Activated CD8-positive, alpha-beta T cell treated with anti-CD3 and anti-CD28 coated beads, Interleukin-2, amount 10 ng/mL, durations not matched to agents 7 days and 5 days (primary cell): ENCODE data around the gene DENND2C. TPM values are rescaled to one million over a fixed set of nuclear protein-coding genes. Genes with fewer than 3 reads are reported as not detected.

ENCODE experiments used
- ATAC-seq: fragments of 150-1000 bp; cut with Tn5 transposase; one replicate; pipeline ENCODE4 v1.10.0; 2021; ENCODE audit warnings: moderate library complexity
- CTCF ChIA-PET: fragments of 350-600 bp; sonication (Branson Sonifier 250); formaldehyde crosslinking; loops from one replicate; lab custom pipeline; 2021; ENCODE audit warnings: antibody characterized with exemption; lab: Charles Lee
- POLR2A ChIA-PET: fragments of 350-600 bp; sonication (Branson Sonifier 250); formaldehyde crosslinking; loops from one replicate; lab custom pipeline; 2021; ENCODE audit warnings: antibody characterized with exemption; lab: Charles Lee
- DNase-seq: peaks from one replicate; pipeline ENCODE4 v3.0.0-alpha.2; 2020
- H3K27ac Mint-ChIP-seq: one replicate; pipeline ENCODE4 v1.8.0; 2021; ENCODE audit warnings: mild to moderate bottlenecking, mixed read lengths
- H3K27me3 Mint-ChIP-seq: one replicate; pipeline ENCODE4 v1.8.0; 2021; ENCODE audit warnings: low read depth, mixed read lengths
- H3K36me3 Mint-ChIP-seq: one replicate; pipeline ENCODE4 v1.8.0; 2021; ENCODE audit warnings: low read depth, mixed read lengths
- H3K4me1 Mint-ChIP-seq: one replicate; pipeline ENCODE4 v1.8.0; 2021; ENCODE audit warnings: low read depth, mixed read lengths
- H3K4me3 Mint-ChIP-seq: one replicate; pipeline ENCODE4 v1.8.0; 2021; ENCODE audit warnings: mild to moderate bottlenecking, mixed read lengths
- H3K9me3 Mint-ChIP-seq: one replicate; pipeline ENCODE4 v1.8.0; 2022; ENCODE audit warnings: mixed read lengths; ENCODE audit not compliant: insufficient read depth
- total RNA-seq, 2 experiments: library from RNA; stranded (reverse); gene quantifications; one replicate each; pipeline ENCODE4 v1.2.3, GENCODE V29; 2021

DENND2C gene
- total RNA-seq, 2 experiments from 2014 or later: 0.34 to 0.40 TPM

- H3K9me3 Mint-ChIP-seq: no peaks in the 10 kb centered on the region
- ATAC-seq (no peak), DNase-seq (no peak)
- H3K4me1 Mint-ChIP-seq: peaks cover 6% of the 10 kb centered on the region
- ChIA-PET POLR2A (no interaction called here), CTCF (no interaction called here)
- peaks cover 16% of the 10 kb centered on the region for H3K36me3 Mint-ChIP-seq
- no peak overlapping the region for H3K27ac Mint-ChIP-seq
- no peak overlapping the region for H3K4me3 Mint-ChIP-seq
- peaks cover 4% of the 10 kb centered on the region for H3K27me3 Mint-ChIP-seq
These were observed 32.1 kb upstream of the DENND2C start for GRCh38 chr1:114701931-114702330.

- Mint-ChIP-seq H3K36me3 (peaks cover 3% of the 10 kb centered on the region), H3K4me3 (no peak overlapping the region), H3K27ac (no peak overlapping the region), H3K9me3 (no peaks in the 10 kb centered on the region), H3K4me1 (peaks cover 6% of the 10 kb centered on the region), H3K27me3 (peaks cover 9% of the 10 kb centered on the region)
- DNase-seq: no peak
- CTCF ChIA-PET: no interaction called here
- no peak for ATAC-seq
- POLR2A ChIA-PET: no interaction called here
These were observed 30.3 kb upstream of the DENND2C start for GRCh38 chr1:114700036-114700600.

- CTCF ChIA-PET: interaction anchor here (1.6 kb wide), 1 partner anchor 350 kb away, joined by 5 read pairs; no protein-coding TSS in a partner anchor
- no peak overlapping the region for H3K4me3 Mint-ChIP-seq
- POLR2A ChIA-PET: no interaction called here
- no peak for ATAC-seq
- H3K4me1 Mint-ChIP-seq: no peaks in the 10 kb centered on the region
- no peak overlapping the region for H3K27ac Mint-ChIP-seq
- H3K36me3 Mint-ChIP-seq: no peaks in the 10 kb centered on the region
- H3K9me3 Mint-ChIP-seq: no peaks in the 10 kb centered on the region
- DNase-seq: no peak
- peaks cover 9% of the 10 kb centered on the region for H3K27me3 Mint-ChIP-seq
These were observed 27.0 kb upstream of the DENND2C start for GRCh38 chr1:114696810-114697209.

DNA sequence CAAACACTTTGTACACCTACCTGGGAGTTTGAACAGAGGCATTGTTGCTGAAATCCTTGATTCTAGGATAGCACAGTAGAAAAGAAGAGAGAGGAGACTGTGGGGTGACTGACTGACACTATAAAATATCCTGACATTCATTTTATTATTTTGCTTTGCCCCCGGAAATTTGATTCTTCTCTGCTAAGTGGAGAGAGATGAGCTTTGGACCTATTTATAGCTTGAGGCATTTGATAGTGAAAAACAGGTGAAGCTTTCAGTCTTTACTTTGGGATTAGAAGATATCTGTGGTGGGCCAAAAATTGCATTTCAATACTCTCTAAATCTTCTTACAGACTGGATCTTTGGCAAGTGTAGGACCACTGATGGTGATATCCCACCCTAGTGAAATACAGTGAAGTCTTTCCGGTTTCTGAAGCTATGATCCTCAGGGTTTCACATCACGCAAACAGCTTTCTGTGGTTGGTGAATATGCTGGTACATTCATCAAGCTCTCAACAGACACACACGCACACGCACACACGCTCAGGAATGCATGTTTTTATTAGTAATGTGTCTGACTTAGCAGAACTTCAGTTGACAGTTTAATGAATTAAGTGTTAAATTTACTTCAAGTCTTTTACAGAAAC is 25.7 kb upstream of the DENND2C start, which contains the start of gene AMPD1:
TSS of gene AMPD1 (minus strand) at position 117 of the 629 bp plus-strand sequence. CDS start at position 42, 75 bp downstream.
- Mint-ChIP-seq H3K27ac (no peak within 1 kb of the TSS), H3K27me3 (peaks cover 9% of the 10 kb centered on the region), H3K9me3 (no peaks in the 10 kb centered on the region), H3K4me1 (no peaks in the 10 kb centered on the region), H3K36me3 (no peaks in the 10 kb centered on the region), H3K4me3 (no peak within 1 kb of the TSS)
- ChIA-PET CTCF (interaction anchor here (1.1 to 1.6 kb wide), 2 partner anchors 8 to 348 kb away, joined by 3 to 5 read pairs; no protein-coding TSS in a partner anchor), POLR2A (interaction anchor here (1.1 kb wide), 1 partner anchor 85 kb away, joined by 4 read pairs; the partner anchor contains the start of gene SIKE1)
- ATAC-seq (no peak), DNase-seq (no peak)

DNA sequence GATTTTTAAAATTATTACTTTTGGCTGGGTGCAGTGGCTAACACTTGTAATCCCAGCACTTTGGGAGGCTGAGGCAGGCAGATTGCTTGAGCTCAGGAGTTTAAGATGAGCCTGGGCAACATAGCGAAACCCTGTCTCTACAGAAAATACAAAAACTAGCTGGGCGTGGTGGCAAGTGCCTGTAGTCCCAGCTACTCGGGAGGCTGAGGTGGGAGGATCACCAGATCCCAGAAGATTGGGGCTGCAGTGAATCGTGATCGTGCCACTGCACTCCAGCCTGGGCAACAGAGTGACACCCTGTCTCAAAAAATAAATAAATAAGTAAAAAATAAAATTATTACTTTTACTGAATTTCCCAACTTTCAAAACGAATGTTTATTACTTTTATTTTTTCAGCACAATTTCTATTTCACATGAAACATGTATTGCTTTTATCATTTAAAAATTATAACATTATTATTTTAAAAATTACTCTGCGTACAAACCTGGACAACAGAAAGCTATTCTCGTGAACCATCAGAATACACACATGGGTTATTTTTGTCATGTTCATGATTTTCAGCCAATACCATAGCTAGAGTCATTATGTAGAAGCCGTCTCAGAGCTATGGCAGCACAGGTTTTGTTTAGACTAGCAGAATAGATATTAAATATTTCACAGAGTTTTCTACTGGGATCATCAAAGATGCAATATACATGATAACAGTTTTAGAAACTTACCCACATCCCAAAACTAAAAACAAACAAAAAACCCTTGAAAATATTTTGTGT is 24.9 kb upstream of the DENND2C start:
- DNase-seq: no peak
- peaks cover 12% of the 10 kb centered on the region for H3K27me3 Mint-ChIP-seq
- H3K4me3 Mint-ChIP-seq: no peak overlapping the region
- ATAC-seq: no peak
- no peak overlapping the region for H3K27ac Mint-ChIP-seq
- no peaks in the 10 kb centered on the region for H3K9me3 Mint-ChIP-seq
- CTCF ChIA-PET: interaction anchor here (0.5 to 1.6 kb wide), 4 partner anchors 9 to 925 kb away, joined by 3 to 5 read pairs (median 3); no protein-coding TSS in a partner anchor
- no peaks in the 10 kb centered on the region for H3K36me3 Mint-ChIP-seq
- POLR2A ChIA-PET: interaction anchor here (1.1 kb wide), 1 partner anchor 86 kb away, joined by 4 read pairs; the partner anchor contains the start of gene SIKE1
- H3K4me1 Mint-ChIP-seq: no peaks in the 10 kb centered on the region

- DNase-seq: no peak
- Mint-ChIP-seq H3K9me3 (no peaks in the 10 kb centered on the region), H3K27me3 (peaks cover 21% of the 10 kb centered on the region), H3K36me3 (no peaks in the 10 kb centered on the region), H3K4me1 (no peaks in the 10 kb centered on the region), H3K4me3 (no peak overlapping the region), H3K27ac (no peak overlapping the region)
- CTCF ChIA-PET: no interaction called here
- POLR2A ChIA-PET: no interaction called here
- no peak for ATAC-seq
These were observed 23.1 kb upstream of the DENND2C start for GRCh38 chr1:114692947-114693346.

- H3K36me3 Mint-ChIP-seq: no peaks in the 10 kb centered on the region
- no peak overlapping the region for H3K27ac Mint-ChIP-seq
- peaks cover 33% of the 10 kb centered on the region for H3K27me3 Mint-ChIP-seq
- no peaks in the 10 kb centered on the region for H3K9me3 Mint-ChIP-seq
- CTCF ChIA-PET: no interaction called here
- no peaks in the 10 kb centered on the region for H3K4me1 Mint-ChIP-seq
- POLR2A ChIA-PET: no interaction called here
- no peak overlapping the region for H3K4me3 Mint-ChIP-seq
- ATAC-seq (no peak), DNase-seq (no peak)
These were observed 21.2 kb upstream of the DENND2C start for GRCh38 chr1:114691061-114691460.

GRCh38 chr1:114690148-114690547 is 20.3 kb upstream of the DENND2C start:
- Mint-ChIP-seq H3K4me1 (no peaks in the 10 kb centered on the region), H3K4me3 (no peak overlapping the region), H3K27me3 (peaks cover 34% of the 10 kb centered on the region), H3K36me3 (no peaks in the 10 kb centered on the region), H3K27ac (no peak overlapping the region), H3K9me3 (no peaks in the 10 kb centered on the region)
- ChIA-PET CTCF (no interaction called here), POLR2A (no interaction called here)
- ATAC-seq (no peak), DNase-seq (no peak)

DNA sequence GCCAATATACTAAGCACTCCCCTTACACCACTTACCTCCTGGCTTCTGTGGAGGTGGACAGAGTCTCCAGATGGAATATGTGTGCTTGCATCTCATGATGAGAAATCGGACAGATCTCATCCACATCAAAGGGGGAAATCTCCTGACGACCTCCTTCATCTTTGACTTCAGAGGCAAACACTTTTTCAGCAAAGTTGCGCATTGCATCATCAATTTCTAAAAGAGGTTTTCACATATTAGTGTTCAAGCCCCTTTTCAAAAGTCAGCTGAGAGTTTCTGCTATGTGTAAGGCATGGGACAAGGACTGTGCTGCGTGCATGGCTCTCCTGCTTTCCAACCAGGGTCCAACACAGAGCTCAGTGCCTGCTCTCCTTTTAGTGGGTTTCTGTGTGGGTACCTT is 18.7 kb upstream of the DENND2C start:
- H3K27me3 Mint-ChIP-seq: peaks cover 41% of the 10 kb centered on the region
- CTCF ChIA-PET: no interaction called here
- H3K27ac Mint-ChIP-seq: no peak overlapping the region
- no peaks in the 10 kb centered on the region for H3K4me1 Mint-ChIP-seq
- no peaks in the 10 kb centered on the region for H3K36me3 Mint-ChIP-seq
- no peak for DNase-seq
- POLR2A ChIA-PET: no interaction called here
- no peak overlapping the region for H3K4me3 Mint-ChIP-seq
- H3K9me3 Mint-ChIP-seq: no peaks in the 10 kb centered on the region
- no peak for ATAC-seq

DNA sequence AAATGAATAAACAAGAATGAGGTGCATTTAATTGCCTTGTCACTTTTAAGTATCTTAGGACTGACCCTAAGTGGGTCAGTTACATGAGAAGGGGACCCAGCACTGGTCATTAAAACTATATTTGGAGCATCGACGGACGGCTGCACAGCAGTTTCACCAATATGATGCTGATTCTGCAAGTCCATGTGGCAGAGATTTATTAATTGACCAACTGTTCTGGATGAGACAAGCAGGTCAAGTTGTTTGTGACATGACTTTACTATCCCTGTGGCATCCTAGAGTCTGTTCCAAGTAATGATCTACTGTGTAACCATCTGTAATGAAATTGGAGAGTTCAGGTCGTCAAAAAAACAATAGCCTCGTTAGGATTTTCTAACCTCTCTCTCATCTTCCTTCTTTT is 16.0 kb upstream of the DENND2C start:
- no peak for ATAC-seq
- Mint-ChIP-seq H3K27ac (no peak overlapping the region), H3K9me3 (no peaks in the 10 kb centered on the region), H3K36me3 (no peaks in the 10 kb centered on the region), H3K27me3 (peaks cover 44% of the 10 kb centered on the region), H3K4me3 (no peak overlapping the region), H3K4me1 (no peaks in the 10 kb centered on the region)
- POLR2A ChIA-PET: no interaction called here
- CTCF ChIA-PET: no interaction called here
- no peak for DNase-seq

DNA sequence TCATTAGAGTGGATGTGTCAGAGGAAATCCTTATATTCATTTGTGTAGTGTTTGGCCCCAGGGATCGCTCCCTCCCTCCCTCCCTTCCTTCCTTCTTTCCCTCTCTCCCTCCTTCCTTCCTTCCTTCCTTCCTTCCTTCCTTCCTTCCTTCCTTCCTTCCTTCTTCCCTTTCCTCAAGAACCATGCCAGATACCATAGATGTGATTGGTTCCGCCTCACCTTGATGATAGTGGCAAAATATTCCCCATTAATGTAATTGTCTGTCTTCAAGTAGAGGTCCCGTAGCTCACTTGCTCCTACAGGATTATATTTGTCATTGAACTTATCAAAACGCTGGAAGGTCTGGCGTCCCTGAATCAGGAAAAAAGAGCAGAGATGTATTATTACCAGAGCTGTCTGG is 7.8 kb upstream of the DENND2C start:
- DNase-seq (no peak), ATAC-seq (no peak)
- Mint-ChIP-seq H3K27ac (no peak overlapping the region), H3K4me1 (no peaks in the 10 kb centered on the region), H3K36me3 (no peaks in the 10 kb centered on the region), H3K9me3 (no peaks in the 10 kb centered on the region), H3K27me3 (peaks cover 39% of the 10 kb centered on the region), H3K4me3 (no peak overlapping the region)
- ChIA-PET POLR2A (no interaction called here), CTCF (no interaction called here)

DNA sequence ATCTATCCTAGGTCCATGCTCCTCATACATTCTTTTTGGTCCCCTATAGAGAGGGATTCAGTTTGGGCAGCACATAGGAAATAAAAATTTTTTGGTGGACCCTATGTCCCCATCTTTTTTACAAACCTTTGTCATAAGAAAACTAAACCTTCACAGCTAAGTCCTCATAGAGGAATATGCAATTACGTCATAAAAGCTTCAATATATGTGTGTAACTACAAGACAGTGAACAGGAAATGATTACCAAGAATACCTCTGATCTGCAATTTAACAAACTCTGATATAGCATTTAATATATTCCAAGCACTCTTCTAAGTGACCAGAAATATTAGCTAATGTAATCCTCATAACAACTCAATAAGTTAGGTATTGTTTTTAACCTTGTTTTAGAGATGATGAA is 6.3 kb upstream of the DENND2C start:
- POLR2A ChIA-PET: no interaction called here

More for the DNA sequence above, 6.3 kb upstream of the DENND2C start:
- no peaks in the 10 kb centered on the region for H3K4me1 Mint-ChIP-seq
- H3K4me3 Mint-ChIP-seq: no peak overlapping the region
- H3K9me3 Mint-ChIP-seq: no peaks in the 10 kb centered on the region
- DNase-seq (no peak), ATAC-seq (no peak)
- H3K27ac Mint-ChIP-seq: no peak overlapping the region
- CTCF ChIA-PET: no interaction called here
- H3K27me3 Mint-ChIP-seq: peaks cover 42% of the 10 kb centered on the region
- no peaks in the 10 kb centered on the region for H3K36me3 Mint-ChIP-seq
